Endothelial cell of umbilical vein (primary cell): ENCODE measurements around the gene ARL17A.
"Not testable (repeated sequence)": the region's sequence is repeated elsewhere in the genome, so short reads cannot be mapped to it uniquely, and the experiment has no call there.

Experiments
- CTCF ChIP-seq, 2 donors: IDR thresholded peaks; 1 replicate in 1 of 2; 2 replicates in 1 of 2; pipeline ENCODE4 v1.5.1; 2011; ENCODE audit warnings: low read length in 2 of 2, mild to moderate bottlenecking in 2 of 2, moderate library complexity in 2 of 2, control low read depth in 1 of 2, inconsistent platforms in 1 of 2, low read depth in 1 of 2; ENCODE audit not compliant: insufficient read depth in 1 of 2; ENCODE audit errors: extremely low read depth in 1 of 2
- EZH2 ChIP-seq: IDR thresholded peaks from 2 replicates; pipeline ENCODE4 v1.6.1; 2012; ENCODE audit warnings: borderline replicate concordance, low read depth, mild to moderate bottlenecking, moderate library complexity, low read length, inconsistent platforms; ENCODE audit not compliant: severe bottlenecking
- GATA2 ChIP-seq: IDR thresholded peaks from 2 replicates; pipeline ENCODE4 v1.7.0; 2011; ENCODE audit warnings: low read depth, mild to moderate bottlenecking, moderate library complexity, mixed read lengths, low read length; ENCODE audit not compliant: insufficient read length, insufficient read depth
- POLR2A ChIP-seq: IDR thresholded peaks from 2 replicates; pipeline ENCODE4 v1.6.1; 2012; ENCODE audit warnings: low read depth, mild to moderate bottlenecking, control low read depth, low read length
- POLR2AphosphoS5 ChIP-seq: IDR thresholded peaks from 2 replicates; pipeline ENCODE4 v1.6.1; 2012; ENCODE audit warnings: low read depth, mild to moderate bottlenecking, control low read depth, low read length, moderate library complexity; ENCODE audit not compliant: insufficient read depth

- TF ChIP-seq CTCF (IDR thresholded peaks at IDR 0.05; ENCODE audit: extremely low read depth in 1 of 2, insufficient read depth in 1 of 2, low read depth in 1 of 2, low read length in 2 of 2); POLR2A; EZH2; GATA2; POLR2AphosphoS5: not testable (repeated sequence)
Measured at GRCh38 chr17:46580082-46580481, 591 bp upstream of the ARL17A start.
